K562 (cell line): Measurements from ENCODE around the gene PRDM10. TPM values are rescaled to one million over a fixed set of nuclear protein-coding genes. Genes with fewer than 3 reads are reported as not detected.
A peak's percentile ranks its signal among the peaks of the same experiment; 100 is the strongest.

ENCODE experiments used
- CXXC5 ChIP-seq: fragments of 250-450 bp; sonication (Bioruptor Pico); IDR thresholded peaks from 2 replicates; pipeline ENCODE4 v1.8.0; 2022; ENCODE audit warnings: inconsistent platforms, mild to moderate bottlenecking, moderate library complexity
- ETV1 ChIP-seq: fragments of 450-650 bp; conservative IDR thresholded peaks from 2 replicates; pipeline ENCODE4 v1.6.1; 2016; ENCODE audit warnings: missing genetic modification characterization, control low read depth, low read depth, missing compliant biosample characterization
- FOXM1 ChIP-seq, 2 experiments: fragments of 450-650 bp in 1 of 2; sonication (generic) in 1 of 2; formaldehyde crosslinking in 1 of 2; IDR thresholded peaks; 2 replicates each; pipeline versions ENCODE4 v1.6.1 to v1.9.0; 2017 to 2022; ENCODE audit warnings: low read depth in 2 of 2, mild to moderate bottlenecking in 2 of 2, missing genetic modification reagents in 1 of 2, moderate library complexity in 1 of 2
- FUS ChIP-seq: fragments of 200-400 bp; formaldehyde crosslinking; optimal IDR thresholded peaks from 2 replicates; pipeline ENCODE3; 2017; ENCODE audit warnings: low read depth, low read length
- KLF13 ChIP-seq: fragments of 450-650 bp; IDR thresholded peaks from 2 replicates; pipeline ENCODE4 v1.6.1; 2016; ENCODE audit warnings: missing genetic modification characterization, low read depth, mild to moderate bottlenecking, missing compliant biosample characterization, moderate library complexity, borderline replicate concordance
- MTA2 ChIP-seq: fragments of 450-650 bp; IDR thresholded peaks from 2 replicates; pipeline ENCODE4 v1.6.1; 2016; ENCODE audit warnings: low read depth
- MTA3 ChIP-seq: fragments of 450-650 bp; formaldehyde crosslinking; IDR thresholded peaks from 2 replicates; pipeline ENCODE4 v1.6.1; 2017; ENCODE audit warnings: mild to moderate bottlenecking, borderline replicate concordance
- NUFIP1 ChIP-seq: fragments of 450-650 bp; IDR thresholded peaks from 2 replicates; pipeline ENCODE4 v1.6.1; 2018; ENCODE audit not compliant: partially characterized antibody
- PCBP1 ChIP-seq: fragments of 200-400 bp; formaldehyde crosslinking; IDR thresholded peaks from 2 replicates; pipeline ENCODE4 v1.6.1; 2018; ENCODE audit warnings: mild to moderate bottlenecking, low read depth, low read length; ENCODE audit not compliant: poor library complexity, severe bottlenecking
- SLC30A9 ChIP-seq: fragments of 250-450 bp; sonication (Bioruptor Pico); IDR thresholded peaks from 2 replicates; pipeline ENCODE4 v1.8.0; 2022; ENCODE audit warnings: mild to moderate bottlenecking, moderate library complexity
- TAF15 ChIP-seq: fragments of 200-400 bp; formaldehyde crosslinking; IDR thresholded peaks from 2 replicates; pipeline ENCODE4 v1.6.1; 2017; ENCODE audit warnings: mild to moderate bottlenecking, low read depth, low read length, moderate library complexity
- TAL1 ChIP-seq: fragments of 450-650 bp; IDR thresholded peaks from 2 replicates; pipeline ENCODE4 v1.6.1; 2016; ENCODE audit warnings: mild to moderate bottlenecking
- ZBTB17 ChIP-seq: fragments of 450-650 bp; formaldehyde crosslinking; IDR thresholded peaks from 2 replicates; pipeline ENCODE4 v1.4.0; 2020; ENCODE audit warnings: mild to moderate bottlenecking
- ZNF318 ChIP-seq, 2 experiments: fragments of 450-650 bp; IDR thresholded peaks; 2 replicates each; pipeline ENCODE4 v1.6.1; 2016; ENCODE audit warnings: mild to moderate bottlenecking in 2 of 2, borderline replicate concordance in 1 of 2, low read depth in 1 of 2, moderate library complexity in 1 of 2
- ZNF384 ChIP-seq: IDR thresholded peaks from 2 replicates; pipeline ENCODE4 v1.6.1; 2012; ENCODE audit warnings: low read depth, low read length, improper control_type of control experiment
- ZNF778 ChIP-seq: fragments of 450-650 bp; formaldehyde crosslinking; IDR thresholded peaks from 2 replicates; pipeline ENCODE4 v1.4.0; 2020; ENCODE audit warnings: mild to moderate bottlenecking, moderate library complexity
- polyA plus RNA-seq, 8 experiments: library from polyadenylated mRNA; depleted of rRNA in 4 of 8; stranded (reverse) in 5 of 8; unstranded in 3 of 8; fragments of >200 nt; fragmentation: Nextera tagmentation in 2 of 8; fragmentation: Illumina TruSeq in 1 of 8; extraction: Ambion mirVana in 2 of 8; extraction: Trizol in 1 of 8; gene quantifications; 2 replicates each; pipeline versions ENCODE4 v1.2.1 to v1.2.3, GENCODE V29; 2011 to 2014; ENCODE audit warnings: inconsistent platforms in 1 of 8, missing spikeins in 1 of 8
- total RNA-seq, 7 experiments: library from RNA; depleted of rRNA in 6 of 7; stranded (reverse); fragments of >200 nt in 6 of 7; fragmentation: Illumina TruSeq in 2 of 7; extraction: Trizol in 2 of 7; gene quantifications; 2 replicates each; pipeline versions ENCODE4 v1.2.1 to v1.2.3, GENCODE V29; 2011 to 2021; ENCODE audit warnings: low replicate concordance in 1 of 7
- TF ChIP-seq, protein P1 (sequence below): sonication (generic); formaldehyde crosslinking; IDR thresholded peaks from 2 replicates; pipeline ENCODE4 v1.8.0; 2022; ENCODE audit warnings: mild to moderate bottlenecking, missing genetic modification reagents

Gene PRDM10
- total and polyA plus RNA-seq, 9 of the 15 experiments (the other 6 are each of a cell fraction or from before 2014, with no cell fraction given) = 0.89 to 9.3 (median 4.5) TPM

GRCh38 chr11:130002846-130003716 lies 446 bp upstream of the PRDM10 start (continued):
- TF ChIP-seq ZNF318 (IDR thresholded peaks at IDR 0.05; ENCODE audit: borderline replicate concordance in 1 of 2, low read depth in 1 of 2) (no peak), MTA2 (no peak), ZBTB17 (CRISPR knock-in tag) (peak; percentile 9; the same call in 1 of the 2 replicates), FUS (peak; percentile 39), NUFIP1 (no peak), SLC30A9 (no peak), CXXC5 (CRISPR knock-in tag) (peak; percentile 98), ZNF384 (0 out of 2 replicates have a peak, but pooled peaks have one; percentile 18), MTA3 (peak; percentile 39; the same call in 1 of the 2 replicates), KLF13 (tag) (peak; percentile 38; the same call in 1 of the 2 replicates), TAL1 (no peak), FOXM1 (IDR thresholded peaks at IDR 0.05; ENCODE audit: low read depth) (no peak; the same call in none of the 2 replicates), FOXM1 (CRISPR knock-in tag; IDR thresholded peaks at IDR 0.05; ENCODE audit: low read depth) (0 out of 2 replicates have a peak, but pooled peaks have one; percentile 68), TAF15 (no peak), ETV1 (tag) (peak; percentile 85), PCBP1 (peak; percentile 72), ZNF778 (CRISPR knock-in tag) (no peak)
- TF ChIP-seq, protein P1, sequence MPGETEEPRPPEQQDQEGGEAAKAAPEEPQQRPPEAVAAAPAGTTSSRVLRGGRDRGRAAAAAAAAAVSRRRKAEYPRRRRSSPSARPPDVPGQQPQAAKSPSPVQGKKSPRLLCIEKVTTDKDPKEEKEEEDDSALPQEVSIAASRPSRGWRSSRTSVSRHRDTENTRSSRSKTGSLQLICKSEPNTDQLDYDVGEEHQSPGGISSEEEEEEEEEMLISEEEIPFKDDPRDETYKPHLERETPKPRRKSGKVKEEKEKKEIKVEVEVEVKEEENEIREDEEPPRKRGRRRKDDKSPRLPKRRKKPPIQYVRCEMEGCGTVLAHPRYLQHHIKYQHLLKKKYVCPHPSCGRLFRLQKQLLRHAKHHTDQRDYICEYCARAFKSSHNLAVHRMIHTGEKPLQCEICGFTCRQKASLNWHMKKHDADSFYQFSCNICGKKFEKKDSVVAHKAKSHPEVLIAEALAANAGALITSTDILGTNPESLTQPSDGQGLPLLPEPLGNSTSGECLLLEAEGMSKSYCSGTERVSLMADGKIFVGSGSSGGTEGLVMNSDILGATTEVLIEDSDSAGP (CRISPR knock-in tag) = no peak
